Measurements from ENCODE around the gene ATG3.
"Not testable (repeated sequence)": the region's sequence is repeated elsewhere in the genome, so short reads cannot be mapped to it uniquely, and the experiment has no call there.

ATG3 gene

DNA sequence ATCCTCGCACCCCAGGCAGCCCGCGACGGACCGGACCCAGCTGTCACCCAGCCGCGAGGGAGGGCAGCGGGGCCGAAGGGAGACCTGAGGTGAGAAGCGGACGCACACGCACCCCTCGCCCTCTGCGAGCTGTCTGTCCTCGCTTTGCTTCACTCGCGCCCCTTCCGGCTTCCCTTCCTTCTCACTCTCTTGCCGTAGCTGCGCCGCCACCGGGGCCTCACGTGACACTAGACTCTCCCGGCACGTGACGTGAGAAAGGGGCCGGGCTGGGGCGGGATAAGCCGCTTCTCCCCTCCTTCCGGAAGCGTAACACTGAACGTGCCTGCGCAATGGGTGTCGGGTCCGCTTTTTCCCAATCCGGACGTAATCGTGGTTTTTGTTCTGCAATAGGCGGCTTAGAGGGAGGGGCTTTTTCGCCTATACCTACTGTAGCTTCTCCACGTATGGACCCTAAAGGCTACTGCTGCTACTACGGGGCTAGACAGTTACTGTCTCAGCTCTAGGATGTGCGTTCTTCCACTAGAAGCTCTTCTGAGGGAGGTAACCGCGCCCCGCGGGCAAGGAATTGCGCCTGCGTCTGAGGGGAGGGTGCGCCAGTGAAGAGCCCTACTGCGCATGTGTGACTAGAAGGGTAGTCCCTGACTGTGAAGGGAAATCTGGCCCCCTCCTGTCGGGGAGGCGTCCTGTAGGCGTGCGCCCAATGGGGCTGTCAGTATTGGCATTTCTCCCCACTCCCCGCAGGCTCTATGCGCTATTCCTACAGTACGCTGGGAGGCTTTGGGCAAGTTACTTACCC is at the start of gene ATG3, which contains the start of gene SLC35A5:
ATG3 (minus strand) TSS at position 229 of the 796 bp plus-strand sequence. CDS start 434 bp downstream, outside the sequence.
SLC35A5 (plus strand) TSS at position 312 of the 796 bp plus-strand sequence. CDS start 1,359 bp downstream, outside the sequence.
- peak; percentile 97 to 99 for DNase-seq (ENCODE audit: low read depth in 1 of 2, low spot score in 1 of 2)

DNA sequence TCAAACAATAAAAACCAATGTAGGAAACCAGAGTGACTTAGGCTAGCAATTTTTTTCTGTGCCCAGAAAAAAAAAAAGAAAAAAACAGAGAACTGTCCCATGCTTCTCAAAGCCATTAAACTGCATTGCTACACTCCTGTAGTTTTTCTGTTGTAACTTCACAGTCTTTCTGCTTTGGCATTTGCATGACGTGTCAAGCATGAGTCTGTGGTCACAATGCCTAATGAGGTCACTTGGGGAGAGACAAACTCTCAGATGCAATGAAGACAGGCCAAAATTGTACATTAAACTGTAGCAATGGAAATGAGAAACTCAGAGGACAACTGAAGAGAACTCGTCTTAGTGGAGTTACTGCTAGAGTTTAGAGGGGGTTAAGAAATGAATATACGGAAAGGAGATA is 48.4 kb upstream of the ATG3 start:
- no peak for DNase-seq (ENCODE audit: low read depth in 1 of 2, low spot score in 1 of 2)

DNA sequence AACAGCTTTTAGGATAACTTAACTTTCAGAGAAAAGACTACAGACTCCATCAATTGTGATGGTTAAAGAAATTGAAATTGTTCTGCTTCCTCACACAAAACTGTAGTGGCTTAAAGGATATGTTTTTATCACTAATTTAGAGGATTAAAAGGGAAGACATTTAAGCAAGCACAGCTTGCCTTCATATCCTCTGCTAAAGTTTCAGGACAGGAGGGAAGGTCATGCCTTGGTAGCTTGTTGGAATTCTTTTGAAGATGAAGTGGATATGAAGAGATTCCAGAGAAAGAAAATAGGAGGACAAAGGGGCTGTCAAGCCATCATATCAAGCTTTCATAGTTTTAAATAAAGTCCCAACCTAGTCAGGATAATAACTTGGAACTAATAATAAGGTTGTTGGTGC is 46.1 kb upstream of the ATG3 start:
- no peak for DNase-seq (ENCODE audit: low read depth in 1 of 2, low spot score in 1 of 2)

DNA sequence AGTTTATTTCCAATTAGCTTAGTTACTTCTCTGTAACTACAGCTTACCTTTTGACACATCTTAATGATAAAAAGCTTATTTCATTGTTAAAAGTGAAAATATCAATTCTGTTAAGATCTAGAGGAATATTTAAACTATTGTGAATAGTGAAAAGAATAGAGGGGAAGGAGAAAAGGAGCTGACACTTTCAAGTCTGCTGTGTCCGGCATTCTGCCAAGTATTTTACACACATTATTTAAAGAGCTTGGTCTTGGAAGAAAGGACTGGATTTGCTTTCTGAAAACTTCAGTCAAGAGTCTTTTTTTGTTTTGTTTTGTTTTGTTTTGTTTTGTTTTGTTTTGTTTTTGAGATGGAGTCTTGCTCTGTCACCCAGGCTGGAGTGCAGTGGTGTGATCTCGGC is 44.3 kb upstream of the ATG3 start:
- no peak for DNase-seq (ENCODE audit: low read depth in 1 of 2, low spot score in 1 of 2)

DNA sequence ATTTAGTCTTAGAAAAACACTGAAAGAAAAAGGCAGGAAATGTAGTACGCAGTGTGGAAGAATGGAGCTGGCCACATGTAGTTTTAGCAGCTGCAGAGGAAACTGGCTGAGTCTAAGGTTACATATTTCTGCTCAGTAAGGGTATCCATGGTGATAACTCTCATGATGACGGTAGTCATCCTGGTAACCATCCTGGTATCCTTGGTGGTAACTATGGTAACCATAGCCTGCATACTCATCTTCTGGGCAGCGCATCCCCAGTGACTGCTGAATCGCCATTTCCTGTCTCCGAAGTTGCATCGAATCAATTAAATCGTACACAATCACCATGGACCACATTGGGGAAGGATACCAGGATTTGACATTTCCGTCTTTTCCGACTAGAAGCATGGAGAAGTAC is 43.5 kb upstream of the ATG3 start:
- DNase-seq (ENCODE audit: low read depth in 1 of 2, low spot score in 1 of 2): no peak

DNA sequence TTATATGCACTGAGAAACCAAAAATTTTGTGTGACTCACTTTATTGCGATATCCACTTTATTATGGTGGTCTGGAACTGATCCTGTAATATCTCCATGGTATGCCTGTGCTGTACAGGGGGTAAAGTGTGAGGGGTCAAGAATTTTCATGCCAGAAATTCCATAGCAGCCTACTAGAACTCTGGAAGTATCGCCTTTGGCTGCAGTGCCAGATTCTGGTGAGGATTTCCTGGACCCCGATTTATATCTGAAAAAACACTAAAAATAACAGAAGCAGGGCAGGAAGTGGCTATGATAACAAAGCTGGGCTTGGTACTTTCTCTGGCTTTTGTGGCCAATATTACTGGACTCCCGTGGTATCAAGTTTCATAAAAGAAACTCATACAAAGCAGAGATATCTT is 42.8 kb upstream of the ATG3 start:
- DNase-seq (ENCODE audit: low read depth in 1 of 2, low spot score in 1 of 2): no peak

DNA sequence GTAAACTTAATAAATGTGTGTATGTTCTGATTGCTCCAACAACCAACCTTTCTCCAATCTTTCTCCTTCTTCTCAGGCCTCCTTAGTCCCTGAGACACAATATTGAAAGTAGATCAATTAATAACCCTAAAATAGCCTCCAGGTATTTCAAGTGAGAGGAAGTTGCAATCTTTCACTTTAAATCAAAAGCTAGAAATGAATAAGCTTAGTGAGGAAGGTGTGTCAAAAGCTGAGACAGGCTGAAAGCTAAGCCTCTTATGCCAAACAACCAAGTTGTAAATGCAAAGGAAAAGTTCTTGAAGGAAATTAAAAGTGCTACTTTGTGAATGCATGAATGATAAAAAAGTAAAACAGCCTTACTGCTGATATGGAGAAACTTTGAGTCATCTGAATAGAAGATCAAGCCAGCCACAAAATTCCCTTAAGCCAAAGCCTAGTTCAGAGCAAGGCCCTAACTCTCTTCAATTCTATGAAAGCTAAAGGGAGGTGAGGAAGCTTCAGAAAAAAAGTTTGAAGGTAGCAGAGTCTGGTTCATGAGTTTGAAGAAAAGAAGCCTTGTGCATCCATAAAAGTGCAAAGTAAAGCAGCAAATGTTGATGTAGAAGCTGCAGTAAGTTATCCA is 40.6 kb upstream of the ATG3 start:
- no peak for DNase-seq (ENCODE audit: low read depth in 1 of 2, low spot score in 1 of 2)

DNA sequence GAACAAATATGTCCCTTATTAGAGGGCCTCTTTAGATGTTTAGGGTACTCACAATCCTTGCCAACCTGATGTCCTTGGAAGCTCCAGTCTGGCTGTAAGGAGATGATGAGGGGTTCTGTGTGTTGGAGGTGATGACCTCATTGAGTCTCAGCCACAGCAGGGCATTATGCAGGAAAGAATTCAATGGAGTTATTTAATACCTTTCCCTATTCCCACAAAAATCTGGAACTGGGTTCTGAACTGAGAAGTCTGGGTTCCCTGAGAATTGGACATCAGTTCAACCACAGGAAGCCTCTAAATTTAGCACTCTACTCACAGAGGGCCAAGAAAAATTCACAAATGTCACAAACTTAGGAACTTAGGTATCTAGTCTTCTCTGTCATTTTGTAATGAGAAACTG is 37.0 kb upstream of the ATG3 start:
- no peak for DNase-seq (ENCODE audit: low read depth in 1 of 2, low spot score in 1 of 2)

DNA sequence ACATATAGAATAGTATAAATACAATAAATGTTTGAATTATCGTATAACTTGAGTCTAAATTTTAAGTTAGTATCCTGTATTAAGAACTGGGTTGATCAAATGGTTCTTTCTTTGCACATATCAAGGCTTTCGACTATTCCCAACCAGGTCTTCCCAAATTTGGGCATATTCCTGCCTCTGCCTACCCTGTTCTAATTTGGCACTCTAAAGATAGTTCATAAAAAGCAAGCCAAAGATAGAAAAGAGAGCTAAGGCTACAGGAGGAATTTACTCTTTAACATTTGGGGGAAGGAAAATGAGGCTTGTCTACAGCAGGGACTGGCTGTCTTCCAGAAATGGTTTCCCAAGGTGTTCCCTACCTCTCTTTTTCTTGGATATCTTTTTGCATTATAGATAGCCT is 36.2 kb upstream of the ATG3 start:
- no peak for DNase-seq (ENCODE audit: low read depth in 1 of 2, low spot score in 1 of 2)

DNA sequence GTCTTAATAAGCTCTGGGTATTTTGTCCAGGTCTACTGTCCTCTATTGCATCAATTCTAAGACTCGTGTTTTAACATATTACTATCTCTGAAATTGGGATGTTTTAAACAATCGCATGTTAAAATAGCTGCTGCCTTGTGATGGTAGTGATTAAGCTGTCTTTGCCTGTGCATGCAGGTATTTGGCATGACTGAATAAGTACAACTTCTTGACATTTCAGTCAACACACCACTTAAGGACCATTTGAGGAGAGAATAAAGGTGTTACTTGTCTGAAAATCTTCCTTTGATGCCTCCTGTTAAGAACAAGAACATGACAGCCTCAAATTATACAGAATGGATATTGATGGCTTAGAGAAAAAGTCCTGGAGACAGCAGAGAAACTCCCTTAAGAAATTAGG is 33.1 kb upstream of the ATG3 start:
- DNase-seq (ENCODE audit: low read depth in 1 of 2, low spot score in 1 of 2): no peak

DNA sequence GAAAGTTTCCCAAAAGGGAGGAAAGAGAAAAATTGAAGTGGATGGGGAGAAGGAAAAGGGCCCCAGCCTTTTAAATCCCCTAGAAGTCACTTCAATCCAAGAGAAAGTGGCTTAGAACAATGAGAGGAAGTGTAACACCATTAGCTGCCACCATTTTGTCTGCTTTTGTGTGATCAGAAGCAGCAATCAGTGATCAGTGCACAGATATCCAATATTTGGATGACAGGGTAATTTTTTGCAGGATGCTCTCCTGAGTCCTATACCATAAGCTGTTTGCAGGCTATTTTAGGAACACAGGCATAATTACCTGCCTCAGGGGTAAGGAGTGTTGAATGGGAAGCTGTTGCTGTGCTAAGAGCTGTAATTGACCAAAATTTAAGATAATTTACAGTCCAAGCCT is 31.5 kb upstream of the ATG3 start:
- DNase-seq (ENCODE audit: low read depth in 1 of 2, low spot score in 1 of 2): no peak

DNA sequence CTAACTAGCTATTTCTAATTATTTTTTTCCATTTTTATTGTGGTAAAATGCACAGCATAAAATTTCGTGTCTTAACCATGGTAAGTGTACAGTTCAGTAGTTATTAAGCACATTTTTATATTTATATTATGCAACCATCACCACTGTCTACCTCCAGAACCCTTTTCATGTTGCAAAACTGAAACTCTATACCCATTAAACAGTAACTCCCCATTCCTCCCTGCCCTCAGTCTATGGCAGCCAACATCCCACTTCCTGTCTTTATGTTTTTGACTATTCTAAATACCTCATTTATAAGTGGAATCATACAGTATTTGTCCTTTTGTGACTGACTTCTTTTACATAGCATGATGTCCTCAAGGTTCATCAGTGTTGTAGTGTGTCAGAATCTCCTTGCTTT is 25.6 kb upstream of the ATG3 start:
- no peak for DNase-seq (ENCODE audit: low read depth in 1 of 2, low spot score in 1 of 2)

DNA sequence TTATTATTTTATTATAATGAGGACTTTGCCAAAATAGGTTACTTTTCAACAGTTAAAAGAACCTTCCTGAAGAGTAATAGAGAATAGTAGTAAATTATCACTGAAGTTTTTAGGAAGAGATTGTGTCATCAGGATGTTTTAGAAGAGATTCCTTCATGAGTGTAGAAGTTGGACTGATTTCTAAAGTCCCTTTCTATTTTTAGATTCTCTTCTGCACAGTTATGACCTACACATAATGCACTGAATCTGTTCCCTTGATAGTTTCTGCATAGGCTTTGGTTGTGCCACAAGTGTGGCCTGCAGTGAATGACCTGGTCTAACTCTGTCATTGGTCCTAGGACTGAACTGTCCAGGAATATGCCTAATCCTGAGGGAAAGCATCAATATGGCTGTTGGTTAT is 24.0 kb upstream of the ATG3 start:
- DNase-seq (ENCODE audit: low read depth in 1 of 2, low spot score in 1 of 2): no peak

DNA sequence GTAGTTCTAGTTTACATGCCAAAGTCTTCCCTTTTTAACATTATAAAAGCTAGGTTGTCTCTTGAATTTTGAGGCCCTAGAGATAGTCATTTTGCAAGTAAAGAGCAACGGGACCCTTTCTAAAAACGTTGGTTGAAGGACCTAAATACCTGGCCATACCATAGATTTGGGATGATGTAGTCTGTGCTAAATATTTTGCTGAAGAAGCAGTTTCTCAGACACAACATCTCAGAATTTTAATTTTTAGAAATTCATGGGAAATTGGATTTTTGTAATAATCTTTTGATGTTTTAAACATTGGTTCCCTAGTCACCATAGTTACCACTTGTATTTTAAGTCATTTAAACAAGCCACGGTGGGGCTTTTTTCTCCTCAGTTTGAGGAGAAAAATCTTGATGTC is 21.3 kb upstream of the ATG3 start:
- DNase-seq (ENCODE audit: low read depth in 1 of 2, low spot score in 1 of 2): no peak

DNA sequence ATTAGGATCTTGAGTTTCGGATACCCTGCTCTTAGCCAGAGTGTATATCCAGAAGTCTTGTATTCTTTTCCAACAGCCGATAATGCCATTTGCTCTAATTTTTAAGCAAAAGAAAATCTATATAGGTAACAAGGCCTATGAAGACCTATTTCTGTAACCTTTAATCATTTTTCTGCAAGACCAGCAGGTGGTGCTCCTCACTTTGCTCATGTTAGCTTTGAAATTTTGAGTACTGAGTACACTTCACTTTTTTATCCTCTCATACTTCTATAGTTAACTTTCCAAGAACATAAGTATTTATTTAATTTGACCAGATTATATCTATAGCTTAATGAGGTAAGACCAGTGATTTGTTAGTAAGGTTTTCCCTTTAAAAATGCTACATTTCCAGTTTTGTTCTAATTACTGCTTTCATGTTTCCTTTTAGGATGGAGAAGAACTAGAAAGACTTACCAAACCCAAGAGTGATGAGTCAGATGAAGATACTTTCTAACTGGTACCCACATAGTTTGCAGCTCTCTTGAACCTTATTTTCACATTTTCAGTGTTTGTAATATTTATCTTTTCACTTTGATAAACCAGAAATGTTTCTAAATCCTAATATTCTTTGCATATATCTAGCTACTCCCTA is 20.6 kb upstream of the ATG3 start:
- DNase-seq (ENCODE audit: low read depth in 1 of 2, low spot score in 1 of 2): no peak

DNA sequence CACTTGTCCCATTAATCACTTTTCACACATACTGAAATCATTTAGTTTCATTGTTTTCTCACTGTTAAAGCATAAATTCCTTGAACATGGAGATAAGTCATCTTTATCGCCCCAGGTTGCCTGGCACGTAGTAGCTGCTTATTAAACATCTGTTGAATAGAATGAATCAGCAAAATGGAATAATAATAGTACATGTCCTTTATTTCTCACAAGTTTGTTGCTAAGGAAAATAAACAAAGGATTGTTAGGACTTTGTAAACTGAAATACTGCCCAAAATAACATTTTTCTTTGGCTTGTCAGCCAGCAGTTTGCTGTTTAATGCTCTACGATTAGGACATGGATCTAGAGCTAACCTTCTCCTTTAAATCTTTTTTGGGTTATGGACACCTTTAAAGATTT is 17.9 kb upstream of the ATG3 start:
- no peak for DNase-seq (ENCODE audit: low read depth in 1 of 2, low spot score in 1 of 2)

DNA sequence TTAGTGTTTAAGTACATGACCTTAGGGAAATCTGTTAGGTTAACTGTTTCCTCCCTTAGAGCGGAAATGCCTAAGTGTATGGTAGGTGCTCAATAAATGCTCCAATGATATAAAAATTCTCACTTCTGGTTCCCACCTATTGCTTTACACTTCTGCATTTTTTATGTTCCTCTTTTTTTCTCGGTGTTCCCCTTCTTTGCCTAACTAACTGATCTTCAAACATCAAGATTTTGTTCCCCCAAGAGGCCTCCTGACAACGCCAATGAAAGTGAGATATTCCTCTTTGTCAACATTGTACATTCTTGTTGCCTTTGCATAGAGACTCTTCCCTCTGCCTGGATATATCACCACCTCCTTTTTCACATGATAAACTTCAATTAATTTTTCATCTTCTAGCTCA is 17.5 kb upstream of the ATG3 start:
- no peak for DNase-seq (ENCODE audit: low read depth in 1 of 2, low spot score in 1 of 2)

DNA sequence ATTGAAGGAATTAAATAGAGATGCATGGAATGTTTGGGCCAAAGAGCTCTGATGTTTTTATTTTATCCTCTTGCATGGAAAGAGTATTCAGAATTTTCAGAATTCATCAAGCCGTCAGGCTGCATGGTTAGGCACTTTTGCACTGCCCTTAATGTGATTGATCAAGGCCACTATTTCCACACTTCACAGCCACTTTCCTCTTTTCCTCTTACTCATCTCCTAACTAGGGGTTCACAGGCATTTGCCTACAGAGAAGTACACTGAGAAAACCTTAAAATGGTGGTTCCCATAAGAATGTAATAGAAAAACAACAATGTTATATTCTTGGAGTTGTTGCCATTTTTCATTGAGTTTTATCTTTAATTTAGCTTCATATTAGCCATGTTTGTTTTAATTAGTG is 10.9 kb upstream of the ATG3 start:
- DNase-seq (ENCODE audit: low read depth in 1 of 2, low spot score in 1 of 2): no peak

DNA sequence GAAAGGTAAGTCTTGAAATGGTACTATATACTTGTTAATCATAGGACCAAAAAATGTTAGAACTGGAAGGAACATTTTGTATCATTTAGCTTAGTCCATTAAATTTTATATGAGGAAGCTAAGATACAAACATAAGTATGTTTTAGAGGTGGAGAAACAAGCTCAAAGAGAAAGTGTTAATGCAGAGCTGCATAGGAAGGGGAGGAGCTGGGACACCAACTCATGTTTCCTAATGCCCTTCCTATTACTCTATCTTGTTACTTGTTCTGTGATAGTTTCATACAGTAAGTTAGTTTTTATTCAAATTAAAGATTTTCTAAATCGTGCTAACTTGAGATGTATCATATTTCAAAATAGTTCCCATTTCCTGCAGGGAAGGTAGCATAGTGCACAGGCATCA is 7.5 kb upstream of the ATG3 start:
- no peak for DNase-seq (ENCODE audit: low read depth in 1 of 2, low spot score in 1 of 2)

DNA sequence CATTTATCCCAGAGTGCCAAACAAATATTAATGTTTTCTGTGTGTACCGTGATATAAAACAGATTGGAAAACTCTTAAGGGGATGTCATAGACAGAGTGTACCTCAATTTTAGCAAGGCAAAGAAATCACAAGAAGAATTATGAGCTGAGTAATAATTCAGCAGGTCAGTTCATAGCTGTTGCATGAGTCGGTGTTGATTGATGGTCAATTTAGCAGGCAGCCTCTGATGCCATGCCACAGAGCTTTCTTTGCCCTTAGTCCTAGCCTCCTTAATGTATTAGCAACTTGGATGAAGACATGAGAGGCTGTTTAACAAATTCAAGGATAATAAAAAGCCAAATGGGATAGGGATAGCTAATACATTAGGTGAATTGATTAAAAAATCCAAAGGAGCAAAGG is 6.9 kb upstream of the ATG3 start:
- DNase-seq (ENCODE audit: low read depth in 1 of 2, low spot score in 1 of 2): no peak

DNA sequence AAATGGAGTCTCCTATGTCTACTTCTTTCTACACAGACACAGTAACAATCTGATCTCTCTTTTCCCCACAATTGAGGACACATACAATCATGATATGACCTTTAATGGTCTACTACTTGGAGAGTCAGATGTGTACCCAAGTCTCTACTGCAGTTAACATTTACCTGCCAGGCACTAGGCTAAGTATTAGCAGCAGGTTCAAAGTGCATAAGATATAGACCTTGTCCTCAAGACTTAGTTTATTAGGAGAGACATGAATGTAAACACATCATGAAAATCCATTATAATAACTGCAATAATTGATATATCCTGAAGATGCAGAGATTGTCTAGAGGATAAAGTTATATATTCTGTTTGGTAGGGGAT is 3.2 kb upstream of the ATG3 start:
- no peak for DNase-seq (ENCODE audit: low read depth in 1 of 2, low spot score in 1 of 2)

DNA sequence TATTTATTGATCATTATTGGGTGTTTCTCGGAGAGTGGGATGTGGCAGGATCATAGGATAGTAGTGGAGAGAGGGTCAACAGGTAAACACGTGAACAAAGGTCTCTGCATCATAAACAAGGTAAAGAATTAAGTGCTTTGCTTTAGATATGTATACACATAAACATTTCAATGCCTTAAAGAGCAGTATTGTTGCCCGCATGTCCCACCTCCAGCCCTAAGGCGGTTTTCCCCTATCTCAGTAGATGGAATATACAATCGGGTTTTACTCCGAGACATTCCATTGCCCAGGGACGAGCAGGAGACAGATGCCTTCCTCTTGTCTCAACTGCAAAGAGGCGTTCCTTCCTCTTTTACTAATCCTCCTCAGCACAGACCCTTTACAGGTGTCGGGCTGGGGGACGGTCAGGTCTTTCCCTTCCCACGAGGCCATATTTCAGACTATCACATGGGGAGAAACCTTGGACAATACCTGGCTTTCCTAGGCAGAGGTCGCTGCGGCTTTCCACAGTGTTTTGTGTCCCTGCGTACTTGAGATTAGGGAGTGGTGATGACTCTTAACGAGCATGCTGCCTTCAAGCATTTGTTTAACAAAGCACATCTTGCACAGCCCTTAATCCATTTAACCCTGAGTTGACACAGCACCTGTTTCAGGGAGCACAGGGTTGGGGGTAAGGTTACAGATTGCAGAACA is 2.6 kb upstream of the ATG3 start:
- not testable (repeated sequence) for DNase-seq (ENCODE audit: low read depth in 1 of 2, low spot score in 1 of 2)

Data from activated T-helper 1 cell treated with anti-CD3 and anti-CD28 coated beads, Interleukin-2, amount 50 U/mL, for 16 hours (primary cell).